MM.1S (cell line): ENCODE measurements around the gene VPREB1.

ENCODE experiments used
- DNase-seq: peaks from one replicate; pipeline ENCODE4 v3.0.0-alpha.2; 2015
- H2AFZ ChIP-seq: fragments of 300-600 bp; sonication (generic); 2 replicates; pipeline ENCODE4 v1.6.0; 2016; ENCODE audit warnings: antibody characterized with exemption, low read length
- H3F3A ChIP-seq: fragments of 300-600 bp; sonication (generic); 2 replicates; pipeline ENCODE4 v1.6.1; 2016; ENCODE audit warnings: mild to moderate bottlenecking, antibody characterized with exemption, low read length, moderate library complexity, mixed read lengths; ENCODE audit not compliant: insufficient read depth
- H3K27ac ChIP-seq: fragments of 300-600 bp; sonication (generic); 2 replicates; pipeline ENCODE4 v1.5.1; 2016; ENCODE audit warnings: mild to moderate bottlenecking, low read length
- H3K27me3 ChIP-seq: fragments of 300-600 bp; sonication (generic); replicated peaks from 2 replicates; pipeline ENCODE4 v1.6.0; 2016; ENCODE audit warnings: low read length; ENCODE audit not compliant: insufficient read depth
- H3K36me3 ChIP-seq: fragments of 300-600 bp; sonication (generic); replicated peaks from 2 replicates; pipeline ENCODE4 v1.6.1; 2016; ENCODE audit warnings: mild to moderate bottlenecking, low read length, mixed read lengths; ENCODE audit not compliant: insufficient read depth
- H3K4me1 ChIP-seq: fragments of 300-600 bp; sonication (generic); 2 replicates; pipeline ENCODE4 v1.6.1; 2016; ENCODE audit warnings: low read length, mixed read lengths
- H3K4me2 ChIP-seq: fragments of 300-600 bp; sonication (generic); 2 replicates; pipeline ENCODE4 v1.6.0; 2016; ENCODE audit warnings: low read depth, low read length
- H3K4me3 ChIP-seq: fragments of 300-600 bp; sonication (generic); 2 replicates; pipeline ENCODE4 v1.5.1; 2016; ENCODE audit warnings: low read length, mixed read lengths
- H3K79me2 ChIP-seq: fragments of 300-600 bp; sonication (generic); 2 replicates; pipeline ENCODE4 v1.6.1; 2016; ENCODE audit warnings: mixed run types, low read length, mixed read lengths
- H3K9ac ChIP-seq: fragments of 300-600 bp; sonication (generic); 2 replicates; pipeline ENCODE4 v1.6.1; 2016; ENCODE audit warnings: low read length, mixed read lengths
- H3K9me2 ChIP-seq: fragments of 300-600 bp; sonication (generic); replicated peaks from 2 replicates; pipeline ENCODE4 v1.6.1; 2016; ENCODE audit warnings: mild to moderate bottlenecking, low read length, mixed read lengths; ENCODE audit not compliant: insufficient read depth
- H3K9me3 ChIP-seq: fragments of 300-600 bp; sonication (generic); replicated peaks from 2 replicates; pipeline ENCODE4 v1.6.1; 2016; ENCODE audit warnings: mild to moderate bottlenecking, low read length, mixed read lengths; ENCODE audit not compliant: insufficient read depth
- H4K20me1 ChIP-seq: fragments of 300-600 bp; sonication (generic); 2 replicates; pipeline ENCODE4 v1.6.1; 2016; ENCODE audit warnings: mild to moderate bottlenecking, low read length, moderate library complexity, mixed read lengths; ENCODE audit not compliant: insufficient read depth
- EZH2 ChIP-seq: fragments of 300-600 bp; sonication (generic); optimal IDR thresholded peaks from 2 replicates; pipeline ENCODE3; 2017; ENCODE audit warnings: low read depth, mild to moderate bottlenecking, antibody characterized with exemption, low read length, mixed read lengths
- EZH2phosphoT487 ChIP-seq: fragments of 300-600 bp; sonication (generic); IDR thresholded peaks from 2 replicates; pipeline ENCODE4 v1.6.1; 2018; ENCODE audit warnings: antibody characterized with exemption, low read length
- TF ChIP-seq, protein P1 (sequence below): fragments of 300-600 bp; sonication (generic); IDR thresholded peaks from 2 replicates; pipeline ENCODE4 v1.5.1; 2016; ENCODE audit warnings: antibody characterized with exemption, low read length, mixed read lengths

VPREB1 gene

DNA sequence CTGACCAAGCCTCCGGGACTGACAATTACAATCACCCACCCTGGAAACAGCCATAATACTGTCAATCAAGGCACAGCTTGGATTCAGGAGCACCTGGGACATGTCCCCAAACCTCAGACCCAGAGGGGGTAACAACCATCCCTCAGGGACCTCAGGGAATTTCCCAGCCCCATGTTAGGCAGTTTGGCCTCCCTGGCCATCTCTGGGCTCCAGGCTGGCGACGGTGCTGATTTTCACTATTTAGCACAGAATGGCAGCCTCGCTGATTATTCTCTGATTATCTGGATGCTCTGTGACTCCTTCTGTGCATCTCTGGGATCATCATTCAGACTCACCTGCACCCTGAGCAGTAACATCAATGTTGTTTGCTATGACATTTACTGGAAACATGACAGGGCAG, 45.8 kb upstream of the VPREB1 start:
- Histone ChIP-seq H3K9me2 (no peaks in the 10 kb centered on the region), H3F3A (peaks cover 35% of the 10 kb centered on the region), H3K79me2 (peaks cover 9% of the 10 kb centered on the region; the same call in 1 of the 2 replicates), H3K9ac (no peak overlapping the region), H3K9me3 (no peaks in the 10 kb centered on the region), H3K27me3 (no peaks in the 10 kb centered on the region), H3K36me3 (no peaks in the 10 kb centered on the region), H3K27ac (no peak overlapping the region), H4K20me1 (no peaks in the 10 kb centered on the region), H2AFZ (no peak overlapping the region), H3K4me2 (no peak overlapping the region), H3K4me3 (no peak overlapping the region), H3K4me1 (peaks cover 42% of the 10 kb centered on the region)
- TF ChIP-seq, protein P1, sequence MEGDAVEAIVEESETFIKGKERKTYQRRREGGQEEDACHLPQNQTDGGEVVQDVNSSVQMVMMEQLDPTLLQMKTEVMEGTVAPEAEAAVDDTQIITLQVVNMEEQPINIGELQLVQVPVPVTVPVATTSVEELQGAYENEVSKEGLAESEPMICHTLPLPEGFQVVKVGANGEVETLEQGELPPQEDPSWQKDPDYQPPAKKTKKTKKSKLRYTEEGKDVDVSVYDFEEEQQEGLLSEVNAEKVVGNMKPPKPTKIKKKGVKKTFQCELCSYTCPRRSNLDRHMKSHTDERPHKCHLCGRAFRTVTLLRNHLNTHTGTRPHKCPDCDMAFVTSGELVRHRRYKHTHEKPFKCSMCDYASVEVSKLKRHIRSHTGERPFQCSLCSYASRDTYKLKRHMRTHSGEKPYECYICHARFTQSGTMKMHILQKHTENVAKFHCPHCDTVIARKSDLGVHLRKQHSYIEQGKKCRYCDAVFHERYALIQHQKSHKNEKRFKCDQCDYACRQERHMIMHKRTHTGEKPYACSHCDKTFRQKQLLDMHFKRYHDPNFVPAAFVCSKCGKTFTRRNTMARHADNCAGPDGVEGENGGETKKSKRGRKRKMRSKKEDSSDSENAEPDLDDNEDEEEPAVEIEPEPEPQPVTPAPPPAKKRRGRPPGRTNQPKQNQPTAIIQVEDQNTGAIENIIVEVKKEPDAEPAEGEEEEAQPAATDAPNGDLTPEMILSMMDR, result no peak
- DNase-seq, result no peak

DNA sequence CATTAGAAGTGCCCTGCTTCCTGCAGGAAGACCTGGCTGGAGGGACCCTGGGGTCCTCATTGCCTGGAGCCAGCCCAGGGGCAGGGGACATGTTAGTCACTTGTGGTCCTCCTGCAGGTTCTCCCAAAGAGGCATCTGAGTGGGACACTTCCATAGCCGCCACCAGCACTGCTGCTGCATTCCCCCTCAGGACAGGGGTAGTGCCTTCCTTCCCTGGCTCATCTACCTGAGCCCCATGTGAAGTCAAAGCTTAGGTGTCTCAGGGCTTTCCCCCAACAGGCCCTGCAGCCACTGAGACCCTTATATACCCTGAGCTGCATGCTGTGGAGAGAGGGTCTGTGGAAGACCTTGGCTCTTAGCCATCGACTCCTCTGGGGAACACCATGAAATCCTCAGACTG, 45.0 kb upstream of the VPREB1 start:
- TF ChIP-seq, protein P1, result no peak
- no peak for TF ChIP-seq EZH2
- no peak for TF ChIP-seq EZH2phosphoT487
- no peak overlapping the region for H3K27ac ChIP-seq
- DNase-seq, result no peak
- no peak overlapping the region for H3K4me3 ChIP-seq
- peaks cover 9% of the 10 kb centered on the region; the same call in 1 of the 2 replicates for H3K79me2 ChIP-seq
- H2AFZ ChIP-seq, result no peak overlapping the region
- H3K4me2 ChIP-seq, result no peak overlapping the region
- H3K36me3 ChIP-seq, result no peaks in the 10 kb centered on the region
- no peak overlapping the region for H3K9ac ChIP-seq
- H3K9me3 ChIP-seq, result no peaks in the 10 kb centered on the region
- H4K20me1 ChIP-seq, result no peaks in the 10 kb centered on the region
- H3F3A ChIP-seq, result peaks cover 35% of the 10 kb centered on the region
- no peaks in the 10 kb centered on the region for H3K9me2 ChIP-seq
- H3K4me1 ChIP-seq, result peaks cover 42% of the 10 kb centered on the region
- no peaks in the 10 kb centered on the region for H3K27me3 ChIP-seq

DNA sequence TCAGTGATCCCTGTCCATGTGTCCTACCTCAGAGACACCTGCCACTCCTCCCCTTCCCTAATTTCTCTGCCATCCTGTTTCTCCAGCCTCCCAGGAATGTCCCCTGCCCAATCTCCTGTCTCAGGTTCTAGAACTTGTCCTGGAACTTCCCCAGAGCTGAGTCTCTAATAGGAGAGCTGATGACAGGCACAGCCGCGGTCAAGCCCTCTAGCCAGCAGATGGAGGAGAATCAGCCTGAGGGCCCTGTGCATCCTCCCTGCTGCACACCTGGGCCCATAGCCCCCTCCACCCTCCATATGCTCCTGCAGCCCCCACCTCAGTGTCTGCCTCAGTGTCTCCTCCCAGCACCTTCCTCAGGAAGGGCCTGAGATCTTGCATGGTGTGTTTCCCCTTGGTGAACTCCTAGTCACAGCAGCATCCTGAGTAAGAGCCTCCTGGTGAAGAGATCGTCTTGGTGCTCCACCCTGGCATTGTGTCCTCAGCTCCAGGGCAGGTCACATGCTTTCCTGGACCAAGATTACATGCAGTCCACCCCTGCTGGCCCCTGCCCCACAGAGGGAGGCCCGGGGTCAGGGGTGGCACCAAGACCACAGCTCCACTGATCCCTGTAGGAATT, 43.9 kb upstream of the VPREB1 start:
- no peaks in the 10 kb centered on the region for H3K27me3 ChIP-seq
- H2AFZ ChIP-seq, result peak overlapping the region; percentile 42
- H3K4me2 ChIP-seq, result peak overlapping the region; percentile 73
- H4K20me1 ChIP-seq, result no peaks in the 10 kb centered on the region
- no peaks in the 10 kb centered on the region for H3K9me3 ChIP-seq
- H3F3A ChIP-seq, result peaks cover 33% of the 10 kb centered on the region
- DNase-seq, result peak; percentile 22
- peak overlapping the region; percentile 93 for H3K27ac ChIP-seq
- H3K4me3 ChIP-seq, result no peak overlapping the region; the same call in 1 of the 2 replicates
- peaks cover 9% of the 10 kb centered on the region; the same call in 1 of the 2 replicates for H3K79me2 ChIP-seq
- peak overlapping the region; percentile 61; the same call in 1 of the 2 replicates for H3K9ac ChIP-seq
- no peak for TF ChIP-seq EZH2phosphoT487
- no peak for TF ChIP-seq EZH2
- TF ChIP-seq, protein P1, result no peak
- H3K36me3 ChIP-seq, result no peaks in the 10 kb centered on the region
- no peaks in the 10 kb centered on the region for H3K9me2 ChIP-seq
- peaks cover 42% of the 10 kb centered on the region for H3K4me1 ChIP-seq
